H1 (cell line): Measurements from ENCODE around the gene ZNF423. TPM values are rescaled to one million over a fixed set of nuclear protein-coding genes. Genes with fewer than 3 reads are reported as not detected.

Experiments
- CTCF ChIA-PET: fragments of 300-600 bp; sonication (Branson Sonifier 250); formaldehyde crosslinking; loops from one replicate; lab custom pipeline; 2021; ENCODE audit not compliant: partially characterized antibody; lab: Charles Lee
- POLR2A ChIA-PET: fragments of 300-600 bp; sonication (Branson Sonifier 250); formaldehyde crosslinking; loops from one replicate; lab custom pipeline; 2021; ENCODE audit warnings: inconsistent platforms; ENCODE audit not compliant: partially characterized antibody; lab: Charles Lee
- DNase-seq, 2 experiments: peaks; one replicate each; pipeline versions ENCODE4 v3.0.0 to v3.0.0-alpha.2; 2010 to 2022; ENCODE audit warnings: low spot score in 2 of 2, low read depth in 1 of 2, mixed read lengths in 1 of 2
- FAIRE-seq: peaks from 2 replicates; lab custom pipeline; 2011; peaks lifted over from hg19 to GRCh38; lab: Jason Lieb, UNC
- H2AFZ ChIP-seq: 2 replicates; pipeline ENCODE4 v1.8.1; 2012; ENCODE audit warnings: low read length, inconsistent platforms
- H2AK5ac ChIP-seq: 2 replicates; pipeline ENCODE4 v1.6.1; 2013; ENCODE audit warnings: low read depth, low read length
- H2BK120ac ChIP-seq: replicated peaks from 2 replicates; pipeline ENCODE3; 2013; ENCODE audit warnings: low read depth, low read length, inconsistent platforms
- H2BK12ac ChIP-seq: 2 replicates; pipeline ENCODE4 v1.6.1; 2013; ENCODE audit warnings: low read depth, low read length
- H2BK15ac ChIP-seq: 2 replicates; pipeline ENCODE4 v1.6.1; 2013; ENCODE audit warnings: low read length
- H2BK20ac ChIP-seq: 2 replicates; pipeline ENCODE4 v1.6.1; 2013; ENCODE audit warnings: low read length
- H2BK5ac ChIP-seq: 2 replicates; pipeline ENCODE4 v1.6.1; 2013; ENCODE audit warnings: low read depth, low read length
- H3K14ac ChIP-seq: 2 replicates; pipeline ENCODE4 v1.6.1; 2013; ENCODE audit warnings: inconsistent platforms; ENCODE audit not compliant: insufficient read length
- H3K18ac ChIP-seq: 2 replicates; pipeline ENCODE4 v1.6.1; 2013; ENCODE audit warnings: low read length; ENCODE audit errors: extremely low read depth
- H3K23ac ChIP-seq: 2 replicates; pipeline ENCODE4 v1.6.1; 2013; ENCODE audit warnings: inconsistent platforms; ENCODE audit not compliant: insufficient read length
- H3K23me2 ChIP-seq: 2 replicates; pipeline ENCODE4 v1.6.1; 2013; ENCODE audit warnings: low read depth, low read length
- H3K27ac ChIP-seq: 2 replicates; pipeline ENCODE4 v1.6.1; 2011; ENCODE audit warnings: low read depth, low read length, inconsistent platforms
- H3K27me3 ChIP-seq, 4 experiments: replicated peaks in 1 of 4; 1 replicate in 1 of 4; 2 replicates in 3 of 4; pipeline versions ENCODE4 v1.6.1 to v1.8.1; 2011 to 2013; ENCODE audit warnings: low read length in 3 of 4, mild to moderate bottlenecking in 3 of 4, inconsistent platforms in 2 of 4, mixed read lengths in 2 of 4, moderate library complexity in 1 of 4; ENCODE audit not compliant: control insufficient read depth in 3 of 4, insufficient read depth in 3 of 4; ENCODE audit errors: extremely low read depth in 1 of 4
- H3K36me3 ChIP-seq, 4 experiments: 2 replicates each; pipeline versions ENCODE4 v1.6.1 to v1.8.1; 2011 to 2013; ENCODE audit warnings: mild to moderate bottlenecking in 4 of 4, low read length in 3 of 4, moderate library complexity in 2 of 4, control low read depth in 1 of 4, inconsistent platforms in 1 of 4; ENCODE audit not compliant: insufficient read depth in 4 of 4, control insufficient read depth in 2 of 4
- H3K4ac ChIP-seq: replicated peaks from 2 replicates; pipeline ENCODE3; 2013; ENCODE audit warnings: low read length, low read depth, mixed read lengths, inconsistent platforms; ENCODE audit not compliant: insufficient read length
- H3K4me1 ChIP-seq, 4 experiments: replicated peaks in 1 of 4; 1 replicate in 1 of 4; 2 replicates in 3 of 4; pipeline versions ENCODE4 v1.6.1 to v1.8.1; 2011 to 2013; ENCODE audit warnings: low read length in 3 of 4, inconsistent platforms in 2 of 4, mixed read lengths in 1 of 4; ENCODE audit not compliant: insufficient read depth in 4 of 4, control insufficient read depth in 3 of 4
- H3K4me2 ChIP-seq, 2 experiments: 2 replicates each; pipeline versions ENCODE4 v1.6.1 to v1.8.1; 2011 to 2013; ENCODE audit warnings: low read depth in 2 of 2, low read length in 2 of 2, control low read depth in 1 of 2, inconsistent platforms in 1 of 2, mild to moderate bottlenecking in 1 of 2; ENCODE audit not compliant: insufficient read depth in 1 of 2
- H3K4me3 ChIP-seq, 4 experiments: fragments of 200-600, 300-600 bp in 1 of 4; sonication (generic), shearing (Covaris generic), sonication (Bioruptor Twin) in 1 of 4; 2 replicates each; pipeline versions ENCODE4 v1.5.1 to v1.8.1; 2011 to 2016; ENCODE audit warnings: low read length in 4 of 4, low read depth in 3 of 4, control low read depth in 2 of 4, inconsistent platforms in 2 of 4, mild to moderate bottlenecking in 2 of 4, mixed read lengths in 1 of 4, moderate library complexity in 1 of 4; ENCODE audit not compliant: insufficient read depth in 2 of 4; ENCODE audit errors: extremely low read depth in 1 of 4
- H3K56ac ChIP-seq: replicated peaks from 2 replicates; pipeline ENCODE3; 2013; ENCODE audit warnings: low read depth, mild to moderate bottlenecking, mixed read lengths, low read length, inconsistent platforms; ENCODE audit not compliant: insufficient read length
- H3K79me1 ChIP-seq: 2 replicates; pipeline ENCODE4 v1.6.1; 2013; ENCODE audit warnings: low read depth, low read length, control low read depth
- H3K79me2 ChIP-seq, 2 experiments: 2 replicates each; pipeline versions ENCODE4 v1.6.1 to v1.8.1; 2012 to 2013; ENCODE audit warnings: low read length in 2 of 2, mild to moderate bottlenecking in 2 of 2, inconsistent platforms in 1 of 2; ENCODE audit not compliant: insufficient read depth in 2 of 2, control insufficient read depth in 1 of 2
- H3K9ac ChIP-seq, 4 experiments: replicated peaks in 1 of 4; 1 replicate in 1 of 4; 2 replicates in 3 of 4; pipeline versions ENCODE4 v1.6.1 to v1.8.1; 2011 to 2013; ENCODE audit warnings: low read depth in 3 of 4, low read length in 3 of 4, control low read depth in 2 of 4, mild to moderate bottlenecking in 2 of 4, moderate library complexity in 2 of 4, inconsistent platforms in 1 of 4; ENCODE audit errors: extremely low read depth in 1 of 4
- H3K9me3 ChIP-seq, 2 experiments: 2 replicates each; pipeline versions ENCODE4 v1.6.1 to v1.8.1; 2012 to 2013; ENCODE audit warnings: mild to moderate bottlenecking in 2 of 2, moderate library complexity in 2 of 2, control low read depth in 1 of 2, inconsistent platforms in 1 of 2, low read depth in 1 of 2, low read length in 1 of 2, mixed read lengths in 1 of 2; ENCODE audit not compliant: insufficient read depth in 2 of 2
- H4K20me1 ChIP-seq, 2 experiments: replicated peaks in 1 of 2; 2 replicates each; pipeline versions ENCODE3 to v1.8.1; 2011 to 2013; ENCODE audit warnings: inconsistent platforms in 2 of 2, low read length in 2 of 2, mild to moderate bottlenecking in 1 of 2; ENCODE audit not compliant: insufficient read depth in 2 of 2, control insufficient read depth in 1 of 2
- H4K5ac ChIP-seq: 2 replicates; pipeline ENCODE4 v1.6.1; 2013; ENCODE audit warnings: low read length, low read depth, mixed read lengths, inconsistent platforms; ENCODE audit not compliant: insufficient read length
- H4K8ac ChIP-seq: 2 replicates; pipeline ENCODE4 v1.8.0; 2013; ENCODE audit warnings: mild to moderate bottlenecking, moderate library complexity, low read length, inconsistent platforms; ENCODE audit not compliant: insufficient read depth; ENCODE audit errors: extremely low read depth
- H4K91ac ChIP-seq: replicated peaks from 2 replicates; pipeline ENCODE3; 2013; ENCODE audit warnings: low read length, mixed read lengths, inconsistent platforms; ENCODE audit not compliant: insufficient read length
- ASH2L ChIP-seq: fragments of 200-600, 300-600 bp; sonication (generic); IDR thresholded peaks from one replicate; pipeline ENCODE4 v1.7.1; 2017; ENCODE audit warnings: low read length
- CBX5 ChIP-seq: fragments of 300-800, 300-1000 bp; sonication (generic); IDR thresholded peaks from 2 replicates; pipeline ENCODE4 v1.7.1; 2016; ENCODE audit warnings: antibody characterized with exemption, low read length, low read depth
- CHD1 ChIP-seq: IDR thresholded peaks from 2 replicates; pipeline ENCODE4 v1.6.1; 2012; ENCODE audit warnings: low read depth, low read length, improper control_type of control experiment
- KDM5A ChIP-seq: fragments of 200-600 bp; IDR thresholded peaks from 2 replicates; pipeline ENCODE4 v1.7.1; 2012; ENCODE audit warnings: mild to moderate bottlenecking, low read length, inconsistent platforms, mixed read lengths
- MAX ChIP-seq: IDR thresholded peaks from 2 replicates; pipeline ENCODE4 v1.6.1; 2012; ENCODE audit warnings: inconsistent platforms
- PHF8 ChIP-seq: fragments of 200-600 bp; sonication (generic); conservative IDR thresholded peaks from 2 replicates; pipeline ENCODE4 v1.7.1; 2012; ENCODE audit warnings: low read depth, mild to moderate bottlenecking, inconsistent platforms, low read length, moderate library complexity
- RBBP5 ChIP-seq: IDR thresholded peaks from 2 replicates; pipeline ENCODE4 v1.7.1; 2012; ENCODE audit warnings: low read depth, mild to moderate bottlenecking, inconsistent platforms, low read length, moderate library complexity, borderline replicate concordance
- SIN3A ChIP-seq, 2 experiments: IDR thresholded peaks in 1 of 2; conservative IDR thresholded peaks in 1 of 2; 2 replicates each; pipeline ENCODE4 v1.6.1; 2011 to 2012; ENCODE audit warnings: low read length in 2 of 2, improper control_type of control experiment in 1 of 2, low read depth in 1 of 2, mild to moderate bottlenecking in 1 of 2
- SP1 ChIP-seq: IDR thresholded peaks from 2 replicates; pipeline ENCODE4 v1.6.1; 2011; ENCODE audit warnings: low read depth, low read length
- ZNF274 ChIP-seq: IDR thresholded peaks from 2 replicates; pipeline ENCODE4 v1.7.0; 2012; ENCODE audit warnings: low read length, borderline replicate concordance; ENCODE audit errors: extremely low read depth
- WGBS, 2 experiments: shearing (Covaris generic) in 1 of 2; methylation state at CpG; one replicate each; pipeline versions ENCODE4 v1.1.6 to v1.1.7; 2013 to 2015; ENCODE audit warnings: low lambda C conversion rate in 2 of 2, mixed read lengths in 2 of 2, inconsistent platforms in 1 of 2, low coverage in 1 of 2, missing lambda C conversion rate in 1 of 2; ENCODE audit not compliant: insufficient replicate concordance in 2 of 2, insufficient coverage in 1 of 2, insufficient read length in 1 of 2; ENCODE audit errors: extremely low coverage in 1 of 2, missing lambda C conversion rate in 1 of 2; 5-methylcytosine and 5-hydroxymethylcytosine counted together
- polyA plus RNA-seq, 7 experiments: library from polyadenylated mRNA; depleted of rRNA in 3 of 7; stranded (reverse) in 5 of 7; unstranded in 2 of 7; fragments of >200 nt in 5 of 7; fragments of 200-250 nt in 2 of 7; gene quantifications; 1 replicate in 5 of 7; 2 replicates in 1 of 7; 4 replicates in 1 of 7; pipeline versions ENCODE4 v1.2.1 to v1.2.3, GENCODE V29; 2011 to 2013; ENCODE audit warnings: missing spikeins in 2 of 7, mixed read lengths in 2 of 7
- total RNA-seq: library from RNA; stranded (reverse); fragmentation: NEBNext Ultra II Directional; extraction: Animal tissue kit (Norgen Biotek cat#: 25700); gene quantifications from 2 replicates; pipeline ENCODE4 v1.2.1, GENCODE V29; 2021

ZNF423 gene
- total and polyA plus RNA-seq, 2 of the 8 experiments (the other 6 are each of a cell fraction or from before 2014, with no cell fraction given) = 38.2 to 52.3 TPM

DNA sequence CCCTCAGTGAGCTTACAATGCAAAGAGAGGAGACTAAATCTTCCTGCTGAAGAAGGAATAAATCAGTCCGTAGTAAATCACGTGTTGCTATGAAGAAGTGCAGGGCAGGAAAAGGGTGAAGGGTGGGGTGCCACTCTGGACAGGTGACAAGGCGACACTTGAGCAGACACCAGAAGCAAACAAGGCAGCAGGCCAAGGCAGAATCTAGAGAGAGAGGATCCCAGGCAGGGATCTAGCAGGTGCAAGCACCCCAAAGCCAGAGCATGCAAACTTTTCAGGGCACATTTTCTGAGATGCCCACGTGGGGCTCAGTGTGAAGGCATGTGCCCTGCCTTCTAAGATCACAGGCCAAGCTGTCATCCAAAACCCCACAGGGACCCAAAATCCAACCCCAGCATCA, 193.3 kb downstream of the ZNF423 start:
- H3K27ac ChIP-seq = no peak overlapping the region

More for the DNA sequence above, 193.3 kb downstream of the ZNF423 start:
- ChIA-PET POLR2A (no interaction called here), CTCF (interaction anchor here (0.8 to 1.5 kb wide), 4 partner anchors 18 to 140 kb away, joined by 3 to 4 read pairs (median 3); no protein-coding TSS in a partner anchor)
- H3K4me2 ChIP-seq = no peak overlapping the region
- H2AK5ac ChIP-seq = no peak overlapping the region
- no peak overlapping the region for H3K4me3 ChIP-seq
- H4K20me1 ChIP-seq = peaks cover 2 to 3% of the 10 kb centered on the region in 2 experiments
- H3K56ac ChIP-seq = no peak overlapping the region
- no peaks in the 10 kb centered on the region for H3K23me2 ChIP-seq
- H2BK15ac ChIP-seq = no peak overlapping the region
- FAIRE-seq (no peak), DNase-seq (no peak)
- H4K8ac ChIP-seq = no peak overlapping the region
- WGBS, 2 experiments = 90% methylated on average over 4 of the region's 4 CpGs; no CpG with 5 or more reads in 1 of the 2 experiments
- no peak overlapping the region for H2AFZ ChIP-seq
- peaks cover 3% of the 10 kb centered on the region for H3K79me1 ChIP-seq
- H3K79me2 ChIP-seq = peaks cover 0 to 5% of the 10 kb centered on the region in 2 experiments; a peak in 1 of 4 replicates
- H4K91ac ChIP-seq = no peak overlapping the region
- H3K14ac ChIP-seq = no peak overlapping the region
- H3K4me1 ChIP-seq = peaks cover 0 to 18% (median 13%) of the 10 kb centered on the region in 4 experiments; a peak in 6 of 7 replicates
- no peak overlapping the region for H3K23ac ChIP-seq
- H3K18ac ChIP-seq = no peak overlapping the region
- H3K4ac ChIP-seq = no peak overlapping the region
- H3K9ac ChIP-seq = no peak overlapping the region
- no peak overlapping the region for H4K5ac ChIP-seq
- H3K9me3 ChIP-seq = no peaks in the 10 kb centered on the region
- H2BK20ac ChIP-seq = no peak overlapping the region
- no peak overlapping the region for H2BK120ac ChIP-seq
- no peak overlapping the region for H2BK12ac ChIP-seq
- H2BK5ac ChIP-seq = no peak overlapping the region
- TF ChIP-seq PHF8 (no peak), RBBP5 (no peak), MAX (no peak), ASH2L (no peak), CHD1 (no peak), CBX5 (no peak), KDM5A (no peak), SIN3A (conservative IDR thresholded peaks at IDR 0.05 in 1 of 2, IDR thresholded peaks at IDR 0.05 in 1 of 2; ENCODE audit: low read depth in 1 of 2, low read length in 2 of 2) (no peak), ZNF274 (no peak), SP1 (no peak)
- TF ChIP-seq, all 59 proteins: peak for 0
- Histone ChIP-seq H3K36me3 (no peaks in the 10 kb centered on the region), H3K27me3 (no peaks in the 10 kb centered on the region)
